Measurements from ENCODE around the gene SLC39A13. TPM values are rescaled to one million over a fixed set of nuclear protein-coding genes. Genes with fewer than 3 reads are reported as not detected.

Gene SLC39A13
- total and polyA plus RNA-seq, 2 of the 13 experiments (the other 11 are each of a cell fraction or from before 2014, with no cell fraction given): 15.3 to 30.5 TPM

DNA sequence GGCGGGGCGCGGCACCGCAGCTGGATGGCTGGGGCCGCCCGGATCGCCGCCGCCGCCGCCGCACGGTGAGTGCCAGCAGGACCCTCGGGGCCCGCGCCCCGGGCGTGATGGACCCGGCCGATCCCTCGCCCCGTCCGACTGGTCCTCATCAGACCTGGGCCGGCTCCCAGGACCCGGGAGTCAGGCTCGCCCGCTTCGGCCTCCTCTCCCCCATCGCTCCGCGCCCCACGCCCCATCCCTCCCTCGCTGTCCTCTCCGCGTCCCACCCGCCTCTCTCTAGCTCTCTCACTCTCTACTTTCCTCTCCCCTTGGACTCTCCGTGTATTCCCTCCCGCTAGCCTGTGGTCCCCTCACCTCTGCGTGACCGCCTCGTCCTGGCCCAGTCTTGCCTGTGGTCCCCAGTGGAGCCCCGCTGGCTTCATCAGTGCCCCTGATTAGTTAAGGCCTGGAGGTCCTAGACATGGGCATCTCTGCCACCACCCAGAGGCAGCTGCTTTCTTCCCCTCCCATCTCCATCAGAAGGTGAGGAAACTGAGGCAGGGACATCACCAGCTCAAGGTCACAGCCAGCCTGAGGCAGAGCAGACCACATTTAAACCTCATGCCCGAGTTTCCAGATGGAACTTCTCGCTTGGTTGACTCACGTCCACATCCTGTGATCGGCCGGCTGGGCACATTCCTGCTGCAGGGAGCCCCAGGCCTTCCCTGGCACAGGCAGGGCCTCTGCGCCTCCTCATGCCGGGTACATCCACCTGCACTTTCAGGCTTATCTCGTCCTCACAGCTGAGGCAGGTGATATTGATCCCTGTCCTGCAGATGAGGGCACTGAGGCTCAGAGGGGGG, 429 bp downstream of the SLC39A13 start:
- DNase-seq (ENCODE audit: low spot score) (no peak), ATAC-seq (peak; percentile 2; the same call in 1 of the 3 replicates), FAIRE-seq (no peak)
- no peak overlapping the region for H2AFZ ChIP-seq (ENCODE audit: low read length)
- H3K4me3 ChIP-seq (replicated peaks in 1 of 3; ENCODE audit: insufficient read depth in 1 of 3, low read depth in 2 of 3, low read length in 3 of 3): peak overlapping the region; percentile 68 to 91 (median 79)
- in situ Hi-C loops (cut with HindIII; ENCODE audit: extremely low pct_ligation_motif_present, low pct_unique_long_range_greater_than_20kb) (loop anchor here (5.0 kb wide), 1 partner anchor 37 kb away; no protein-coding TSS in a partner anchor), intact Hi-C loops (cut with micrococcal nuclease; ENCODE audit: unreplicated experiment) (loop anchor here (1.0 to 2.0 kb wide), 2 partner anchors 18 to 35 kb away; partner anchors contain the start of gene PSMC3)
- H3K9me3 ChIP-seq (ENCODE audit: low read length): no peaks in the 10 kb centered on the region
- ChIA-PET CTCF (ENCODE audit: low intra/inter-chr PET ratio, low total read pairs) (interaction anchor here (2.5 kb wide), 1 partner anchor 35 kb away, joined by 35 read pairs; no protein-coding TSS in a partner anchor), POLR2A (interaction anchor here (0.7 to 4.9 kb wide), 4 partner anchors 8 to 29 kb away, joined by 3 to 33 read pairs (median 8); partner anchors contain the start of gene PSMC3)
- H3K27ac ChIP-seq (ENCODE audit: extremely low read length, insufficient read depth, low read length): peak overlapping the region; percentile 28
- peaks cover 42% of the 10 kb centered on the region for H3K4me1 ChIP-seq (ENCODE audit: insufficient read depth, low read length)
- H4K20me1 ChIP-seq (ENCODE audit: insufficient read depth, low read length): no peaks in the 10 kb centered on the region
- H3K79me2 ChIP-seq (ENCODE audit: insufficient read depth, low read length): peaks cover 9% of the 10 kb centered on the region
- H3K36me3 ChIP-seq (replicated peaks in 1 of 2; ENCODE audit: control insufficient read depth in 1 of 2, insufficient read depth in 2 of 2, low read length in 2 of 2): peaks cover 0 to 5% of the 10 kb centered on the region in 2 experiments; a peak in 3 of 5 replicates
- H3K9ac ChIP-seq (ENCODE audit: insufficient read depth, low read depth, low read length): peak overlapping the region; percentile 80
- WGBS (ENCODE audit: low lambda C conversion rate): 2% methylated on average over 20 of the region's 50 CpGs
- peak overlapping the region; percentile 89 for H3K4me2 ChIP-seq (ENCODE audit: low read depth, low read length)
- BruUV-seq (replicated peaks): TSS peak; percentile 58
- no peaks in the 10 kb centered on the region; a peak in 1 of 5 replicates for H3K27me3 ChIP-seq (ENCODE audit: control insufficient read depth in 1 of 2, insufficient read depth in 2 of 2, low read length in 2 of 2)
- no peak for TF ChIP-seq ZZZ3 (CRISPR knock-in tag; IDR thresholded peaks at IDR 0.05; ENCODE audit: borderline replicate concordance)
- TF ChIP-seq, protein P1, sequence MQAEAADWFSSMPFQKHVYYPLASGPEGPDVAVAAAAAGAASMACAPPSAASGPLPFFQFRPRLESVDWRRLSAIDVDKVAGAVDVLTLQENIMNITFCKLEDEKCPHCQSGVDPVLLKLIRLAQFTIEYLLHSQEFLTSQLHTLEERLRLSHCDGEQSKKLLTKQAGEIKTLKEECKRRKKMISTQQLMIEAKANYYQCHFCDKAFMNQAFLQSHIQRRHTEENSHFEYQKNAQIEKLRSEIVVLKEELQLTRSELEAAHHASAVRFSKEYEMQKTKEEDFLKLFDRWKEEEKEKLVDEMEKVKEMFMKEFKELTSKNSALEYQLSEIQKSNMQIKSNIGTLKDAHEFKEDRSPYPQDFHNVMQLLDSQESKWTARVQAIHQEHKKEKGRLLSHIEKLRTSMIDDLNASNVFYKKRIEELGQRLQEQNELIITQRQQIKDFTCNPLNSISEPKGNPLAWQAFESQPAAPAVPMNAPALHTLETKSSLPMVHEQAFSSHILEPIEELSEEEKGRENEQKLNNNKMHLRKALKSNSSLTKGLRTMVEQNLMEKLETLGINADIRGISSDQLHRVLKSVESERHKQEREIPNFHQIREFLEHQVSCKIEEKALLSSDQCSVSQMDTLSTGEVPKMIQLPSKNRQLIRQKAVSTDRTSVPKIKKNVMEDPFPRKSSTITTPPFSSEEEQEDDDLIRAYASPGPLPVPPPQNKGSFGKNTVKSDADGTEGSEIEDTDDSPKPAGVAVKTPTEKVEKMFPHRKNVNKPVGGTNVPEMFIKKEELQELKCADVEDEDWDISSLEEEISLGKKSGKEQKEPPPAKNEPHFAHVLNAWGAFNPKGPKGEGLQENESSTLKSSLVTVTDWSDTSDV (CRISPR knock-in tag; IDR thresholded peaks at IDR 0.05): peak; percentile 65; the same call in 1 of the 2 replicates
- peak; percentile 10; the same call in 1 of the 2 replicates for TF ChIP-seq SALL1 (CRISPR knock-in tag; IDR thresholded peaks at IDR 0.05)
- TF ChIP-seq HIVEP1 (CRISPR knock-in tag; IDR thresholded peaks at IDR 0.05): peak; percentile 8; the same call in 1 of the 2 replicates
- no peak for TF ChIP-seq ZNF251 (CRISPR knock-in tag; IDR thresholded peaks at IDR 0.05)
- peak; percentile 1 for TF ChIP-seq U2AF1 (optimal IDR thresholded peaks at IDR 0.05; ENCODE audit: low read depth, low read length)
- 0 out of 2 replicates have a peak, but pooled peaks have one; percentile 29 for TF ChIP-seq ZFP41 (CRISPR knock-in tag; IDR thresholded peaks at IDR 0.05; ENCODE audit: borderline replicate concordance)
- TF ChIP-seq DMAP1 (CRISPR knock-in tag; IDR thresholded peaks at IDR 0.05): 0 out of 2 replicates have a peak, but pooled peaks have one; percentile 2
- TF ChIP-seq NR2F6 (IDR thresholded peaks at IDR 0.05): no peak
- TF ChIP-seq NR2F6 (CRISPR knock-in tag; IDR thresholded peaks at IDR 0.05): no peak
- TF ChIP-seq ZNF569 (CRISPR knock-in tag; IDR thresholded peaks at IDR 0.05; ENCODE audit: borderline replicate concordance): no peak
- TF ChIP-seq ZNF619 (CRISPR knock-in tag; IDR thresholded peaks at IDR 0.05): no peak
- no peak for TF ChIP-seq TCF12 (IDR thresholded peaks at IDR 0.05)
- no peak for TF ChIP-seq TCF12 (CRISPR knock-in tag; IDR thresholded peaks at IDR 0.05)
- TF ChIP-seq ZNF816 (CRISPR knock-in tag; IDR thresholded peaks at IDR 0.05; ENCODE audit: borderline replicate concordance): peak; percentile 82; the same call in 1 of the 2 replicates
- TF ChIP-seq KLF12 (CRISPR knock-in tag; IDR thresholded peaks at IDR 0.05; ENCODE audit: borderline replicate concordance): no peak
- no peak for TF ChIP-seq ZNF253 (CRISPR knock-in tag; IDR thresholded peaks at IDR 0.05; ENCODE audit: borderline replicate concordance)
- no peak for TF ChIP-seq NR2F2 (IDR thresholded peaks at IDR 0.05; ENCODE audit: borderline replicate concordance, low read depth)
- TF ChIP-seq, protein P2, sequence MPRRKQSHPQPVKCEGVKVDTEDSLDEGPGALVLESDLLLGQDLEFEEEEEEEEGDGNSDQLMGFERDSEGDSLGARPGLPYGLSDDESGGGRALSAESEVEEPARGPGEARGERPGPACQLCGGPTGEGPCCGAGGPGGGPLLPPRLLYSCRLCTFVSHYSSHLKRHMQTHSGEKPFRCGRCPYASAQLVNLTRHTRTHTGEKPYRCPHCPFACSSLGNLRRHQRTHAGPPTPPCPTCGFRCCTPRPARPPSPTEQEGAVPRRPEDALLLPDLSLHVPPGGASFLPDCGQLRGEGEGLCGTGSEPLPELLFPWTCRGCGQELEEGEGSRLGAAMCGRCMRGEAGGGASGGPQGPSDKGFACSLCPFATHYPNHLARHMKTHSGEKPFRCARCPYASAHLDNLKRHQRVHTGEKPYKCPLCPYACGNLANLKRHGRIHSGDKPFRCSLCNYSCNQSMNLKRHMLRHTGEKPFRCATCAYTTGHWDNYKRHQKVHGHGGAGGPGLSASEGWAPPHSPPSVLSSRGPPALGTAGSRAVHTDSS (CRISPR knock-in tag; conservative IDR thresholded peaks at IDR 0.05): no peak
- TF ChIP-seq, protein P3, sequence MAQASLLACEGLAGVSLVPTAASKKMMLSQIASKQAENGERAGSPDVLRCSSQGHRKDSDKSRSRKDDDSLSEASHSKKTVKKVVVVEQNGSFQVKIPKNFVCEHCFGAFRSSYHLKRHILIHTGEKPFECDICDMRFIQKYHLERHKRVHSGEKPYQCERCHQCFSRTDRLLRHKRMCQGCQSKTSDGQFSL (CRISPR knock-in tag; IDR thresholded peaks at IDR 0.05): no peak
